NCI-H446 (cell line): ENCODE results near the gene PTPRC.
A peak's percentile ranks its signal among the peaks of the same experiment; 100 is the strongest.
"Not testable (repeated sequence)": the region's sequence is repeated elsewhere in the genome, so short reads cannot be mapped to it uniquely, and the experiment has no call there.

Experiments used
- DNase-seq, 2 experiments: peaks; one replicate each; lab custom pipeline; 2025; lab: John Stamatoyannopoulos, UW

Gene PTPRC

GRCh38 chr1:198638894-198639635 lies at the start of gene PTPRC:
PTPRC (plus strand) TSS chr1:198639040; CDS start chr1:198639269, 229 bp downstream.
- DNase-seq: no peak

- no peak for DNase-seq
These were observed 48.4 kb upstream of the PTPRC start for GRCh38 chr1:198590454-198590853.

GRCh38 chr1:198595765-198596164 lies 43.1 kb upstream of the PTPRC start:
- no peak for DNase-seq

- no peak for DNase-seq
These were observed 41.0 kb upstream of the PTPRC start for GRCh38 chr1:198597690-198598430.

- peak in 1 of 2 experiments; percentile 52 for DNase-seq
These were observed 40.0 kb upstream of the PTPRC start for GRCh38 chr1:198598796-198599321.

- DNase-seq: no peak
These were observed 39.1 kb upstream of the PTPRC start for GRCh38 chr1:198599749-198600148.

GRCh38 chr1:198600906-198601305 lies 37.9 kb upstream of the PTPRC start:
- DNase-seq: no peak

- not testable (repeated sequence) for DNase-seq
These were observed 37.5 kb upstream of the PTPRC start for GRCh38 chr1:198601310-198601709.

GRCh38 chr1:198601936-198602889 lies 36.6 kb upstream of the PTPRC start:
- no peak for DNase-seq

- no peak for DNase-seq
These were observed 33.9 kb upstream of the PTPRC start for GRCh38 chr1:198604975-198605374.

- no peak for DNase-seq
These were observed 33.4 kb upstream of the PTPRC start for GRCh38 chr1:198605406-198605805.

GRCh38 chr1:198606020-198606438 lies 32.8 kb upstream of the PTPRC start:
- no peak for DNase-seq

GRCh38 chr1:198607714-198608113 lies 31.1 kb upstream of the PTPRC start:
- DNase-seq: no peak

- DNase-seq: no peak
These were observed 28.5 kb upstream of the PTPRC start for GRCh38 chr1:198610362-198610761.

GRCh38 chr1:198611219-198611618 lies 27.6 kb upstream of the PTPRC start:
- no peak for DNase-seq

- no peak for DNase-seq
These were observed 26.2 kb upstream of the PTPRC start for GRCh38 chr1:198612471-198613260.

GRCh38 chr1:198617406-198617805 lies 21.4 kb upstream of the PTPRC start:
- DNase-seq: no peak

GRCh38 chr1:198619375-198620140 lies 19.3 kb upstream of the PTPRC start:
- no peak for DNase-seq

- DNase-seq: no peak
These were observed 18.6 kb upstream of the PTPRC start for GRCh38 chr1:198620218-198620617.
